Mesothelial cell of epicardium (in vitro differentiated cells): ENCODE results near the gene USP5. TPM values are rescaled to one million over a fixed set of nuclear protein-coding genes. Genes with fewer than 3 reads are reported as not detected.

ENCODE experiments used
- DNase-seq, 2 experiments: peaks; one replicate each; pipeline ENCODE4 v3.0.0; 2021; ENCODE audit warnings: low spot score in 2 of 2; ENCODE audit not compliant: unreplicated experiment in 2 of 2
- H3K27ac Mint-ChIP-seq: 2 replicates; pipeline ENCODE4 v1.8.0; 2021; ENCODE audit warnings: mixed read lengths
- H3K27me3 Mint-ChIP-seq: 2 replicates; pipeline ENCODE4 v1.8.0; 2021; ENCODE audit warnings: low read depth, mixed read lengths
- H3K36me3 Mint-ChIP-seq: 2 replicates; pipeline ENCODE4 v1.8.0; 2021; ENCODE audit warnings: mixed read lengths
- H3K4me1 Mint-ChIP-seq: 2 replicates; pipeline ENCODE4 v1.8.0; 2021; ENCODE audit warnings: mixed read lengths
- H3K4me3 Mint-ChIP-seq: 2 replicates; pipeline ENCODE4 v1.8.0; 2021; ENCODE audit warnings: mild to moderate bottlenecking, moderate library complexity, mixed read lengths
- H3K9me3 Mint-ChIP-seq: 2 replicates; pipeline ENCODE4 v1.8.0; 2021; ENCODE audit warnings: mixed read lengths
- CTCF ChIP-seq: fragments of 200-600 bp; sonication (generic); IDR thresholded peaks from one replicate; pipeline ENCODE4 v1.5.0; 2021; ENCODE audit warnings: antibody characterized with exemption; ENCODE audit not compliant: unreplicated experiment
- total RNA-seq: library from RNA; stranded (reverse); gene quantifications from 3 replicates; pipeline ENCODE4 v1.2.1, GENCODE V29; 2021

Gene USP5
- total RNA-seq, 1 donor from 2014 or later: 119 TPM

GRCh38 chr12:6826734-6827436, 25.1 kb upstream of the USP5 start:
- peaks cover 14% of the 10 kb centered on the region for H3K27me3 Mint-ChIP-seq
- peak overlapping the region; percentile 68 for H3K4me3 Mint-ChIP-seq
- no peak for TF ChIP-seq CTCF
- no peaks in the 10 kb centered on the region for H3K9me3 Mint-ChIP-seq
- peaks cover 44% of the 10 kb centered on the region for H3K4me1 Mint-ChIP-seq
- peak overlapping the region; percentile 55 for H3K27ac Mint-ChIP-seq
- H3K36me3 Mint-ChIP-seq: no peaks in the 10 kb centered on the region
- DNase-seq: no peak

- peak in 1 of 2 experiments; percentile 79 for DNase-seq
- Mint-ChIP-seq H3K27me3 (peaks cover 14% of the 10 kb centered on the region), H3K36me3 (no peaks in the 10 kb centered on the region), H3K4me1 (peaks cover 38% of the 10 kb centered on the region), H3K27ac (peak overlapping the region; percentile 55), H3K9me3 (no peaks in the 10 kb centered on the region), H3K4me3 (peak overlapping the region; percentile 68)
- TF ChIP-seq CTCF: no peak
Observed at GRCh38 chr12:6827437-6827911, 24.5 kb upstream of the USP5 start.

- H3K4me3 Mint-ChIP-seq: peak within 1 kb of the TSS; percentile 93
- H3K36me3 Mint-ChIP-seq: no peaks in the 10 kb centered on the region
- H3K27me3 Mint-ChIP-seq: peaks cover 12% of the 10 kb centered on the region
- H3K4me1 Mint-ChIP-seq: peaks cover 32% of the 10 kb centered on the region
- peak in 1 of 2 experiments; percentile 53 for DNase-seq
- H3K27ac Mint-ChIP-seq: peak within 1 kb of the TSS; percentile 95
- TF ChIP-seq CTCF: no peak
- H3K9me3 Mint-ChIP-seq: no peaks in the 10 kb centered on the region
Observed at GRCh38 chr12:6827982-6828780, 23.8 kb upstream of the USP5 start, which contains the start of gene P3H3. Gene P3H3, plus strand, starts transcription at chr12:6828407. Its CDS starts 34 bp downstream, at chr12:6828441.

- Mint-ChIP-seq H3K4me1 (peaks cover 28% of the 10 kb centered on the region), H3K9me3 (no peaks in the 10 kb centered on the region), H3K27me3 (peaks cover 12% of the 10 kb centered on the region), H3K36me3 (no peaks in the 10 kb centered on the region), H3K4me3 (peak overlapping the region; percentile 93), H3K27ac (peak overlapping the region; percentile 95)
- peak in 1 of 2 experiments; percentile 64 for DNase-seq
- peak; percentile 19 for TF ChIP-seq CTCF
Observed at GRCh38 chr12:6828781-6829535, 23.0 kb upstream of the USP5 start.

- TF ChIP-seq CTCF: no peak
- peak overlapping the region; percentile 95 for H3K27ac Mint-ChIP-seq
- H3K9me3 Mint-ChIP-seq: no peaks in the 10 kb centered on the region
- peaks cover 27% of the 10 kb centered on the region for H3K4me1 Mint-ChIP-seq
- H3K4me3 Mint-ChIP-seq: peak overlapping the region; percentile 93
- peak in 1 of 2 experiments; percentile 58 for DNase-seq
- peaks cover 9% of the 10 kb centered on the region for H3K27me3 Mint-ChIP-seq
- peaks cover 5% of the 10 kb centered on the region for H3K36me3 Mint-ChIP-seq
Observed at GRCh38 chr12:6829536-6830220, 22.3 kb upstream of the USP5 start.
